Naive B cell (primary cell): ENCODE results near the gene TIAM1. TPM values are rescaled to one million over a fixed set of nuclear protein-coding genes. Genes with fewer than 3 reads are reported as not detected.

Source experiments
- ATAC-seq, 2 donors: fragments of 150-1000 bp; cut with Tn5 transposase; 2 replicates each; pipeline ENCODE4 v1.10.0; 2021; ENCODE audit warnings: low read depth in 2 of 2, mild to moderate bottlenecking in 2 of 2, moderate library complexity in 2 of 2
- DNase-seq: peaks from one replicate; pipeline ENCODE4 v3.0.0; 2022
- H3K27ac Mint-ChIP-seq, 6 donors: one replicate each; pipeline ENCODE4 v1.8.0; 2020 to 2022; ENCODE audit warnings: mild to moderate bottlenecking in 6 of 6, mixed read lengths in 6 of 6, moderate library complexity in 5 of 6, inconsistent platforms in 2 of 6
- H3K27me3 Mint-ChIP-seq, 3 donors: one replicate each; pipeline ENCODE4 v1.8.0; 2021 to 2022; ENCODE audit warnings: mixed read lengths in 3 of 3, mild to moderate bottlenecking in 1 of 3
- H3K36me3 Mint-ChIP-seq, 2 donors: one replicate each; pipeline ENCODE4 v1.8.0; 2020 to 2022; ENCODE audit warnings: mixed read lengths in 2 of 2, inconsistent platforms in 1 of 2, mild to moderate bottlenecking in 1 of 2
- H3K4me1 Mint-ChIP-seq, 3 donors: one replicate each; pipeline ENCODE4 v1.8.0; 2020 to 2022; ENCODE audit warnings: mixed read lengths in 3 of 3, inconsistent platforms in 1 of 3, mild to moderate bottlenecking in 1 of 3, moderate library complexity in 1 of 3
- H3K4me3 Mint-ChIP-seq, 8 donors: one replicate each; pipeline ENCODE4 v1.8.0; 2020 to 2022; ENCODE audit warnings: mild to moderate bottlenecking in 8 of 8, mixed read lengths in 8 of 8, moderate library complexity in 8 of 8, inconsistent platforms in 2 of 8
- H3K9me3 Mint-ChIP-seq, 7 donors: one replicate each; pipeline ENCODE4 v1.8.0; 2020 to 2022; ENCODE audit warnings: mixed read lengths in 7 of 7, mild to moderate bottlenecking in 5 of 7, inconsistent platforms in 2 of 7, moderate library complexity in 1 of 7
- polyA plus RNA-seq, 6 donors: library from polyadenylated mRNA; unstranded; fragments of 300-500 nt; fragmentation: Illumina TruSeq; gene quantifications; one replicate each; pipeline ENCODE4 v1.2.3, GENCODE V29; 2021; ENCODE audit warnings: low read depth in 6 of 6

Gene TIAM1, protein sequence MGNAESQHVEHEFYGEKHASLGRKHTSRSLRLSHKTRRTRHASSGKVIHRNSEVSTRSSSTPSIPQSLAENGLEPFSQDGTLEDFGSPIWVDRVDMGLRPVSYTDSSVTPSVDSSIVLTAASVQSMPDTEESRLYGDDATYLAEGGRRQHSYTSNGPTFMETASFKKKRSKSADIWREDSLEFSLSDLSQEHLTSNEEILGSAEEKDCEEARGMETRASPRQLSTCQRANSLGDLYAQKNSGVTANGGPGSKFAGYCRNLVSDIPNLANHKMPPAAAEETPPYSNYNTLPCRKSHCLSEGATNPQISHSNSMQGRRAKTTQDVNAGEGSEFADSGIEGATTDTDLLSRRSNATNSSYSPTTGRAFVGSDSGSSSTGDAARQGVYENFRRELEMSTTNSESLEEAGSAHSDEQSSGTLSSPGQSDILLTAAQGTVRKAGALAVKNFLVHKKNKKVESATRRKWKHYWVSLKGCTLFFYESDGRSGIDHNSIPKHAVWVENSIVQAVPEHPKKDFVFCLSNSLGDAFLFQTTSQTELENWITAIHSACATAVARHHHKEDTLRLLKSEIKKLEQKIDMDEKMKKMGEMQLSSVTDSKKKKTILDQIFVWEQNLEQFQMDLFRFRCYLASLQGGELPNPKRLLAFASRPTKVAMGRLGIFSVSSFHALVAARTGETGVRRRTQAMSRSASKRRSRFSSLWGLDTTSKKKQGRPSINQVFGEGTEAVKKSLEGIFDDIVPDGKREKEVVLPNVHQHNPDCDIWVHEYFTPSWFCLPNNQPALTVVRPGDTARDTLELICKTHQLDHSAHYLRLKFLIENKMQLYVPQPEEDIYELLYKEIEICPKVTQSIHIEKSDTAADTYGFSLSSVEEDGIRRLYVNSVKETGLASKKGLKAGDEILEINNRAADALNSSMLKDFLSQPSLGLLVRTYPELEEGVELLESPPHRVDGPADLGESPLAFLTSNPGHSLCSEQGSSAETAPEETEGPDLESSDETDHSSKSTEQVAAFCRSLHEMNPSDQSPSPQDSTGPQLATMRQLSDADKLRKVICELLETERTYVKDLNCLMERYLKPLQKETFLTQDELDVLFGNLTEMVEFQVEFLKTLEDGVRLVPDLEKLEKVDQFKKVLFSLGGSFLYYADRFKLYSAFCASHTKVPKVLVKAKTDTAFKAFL (N-terminal part only)
- polyA plus RNA-seq, result under 1 TPM in 4 of 6 donors, not detected in 2; 0.05 to 0.31 (median 0.11) TPM

DNA sequence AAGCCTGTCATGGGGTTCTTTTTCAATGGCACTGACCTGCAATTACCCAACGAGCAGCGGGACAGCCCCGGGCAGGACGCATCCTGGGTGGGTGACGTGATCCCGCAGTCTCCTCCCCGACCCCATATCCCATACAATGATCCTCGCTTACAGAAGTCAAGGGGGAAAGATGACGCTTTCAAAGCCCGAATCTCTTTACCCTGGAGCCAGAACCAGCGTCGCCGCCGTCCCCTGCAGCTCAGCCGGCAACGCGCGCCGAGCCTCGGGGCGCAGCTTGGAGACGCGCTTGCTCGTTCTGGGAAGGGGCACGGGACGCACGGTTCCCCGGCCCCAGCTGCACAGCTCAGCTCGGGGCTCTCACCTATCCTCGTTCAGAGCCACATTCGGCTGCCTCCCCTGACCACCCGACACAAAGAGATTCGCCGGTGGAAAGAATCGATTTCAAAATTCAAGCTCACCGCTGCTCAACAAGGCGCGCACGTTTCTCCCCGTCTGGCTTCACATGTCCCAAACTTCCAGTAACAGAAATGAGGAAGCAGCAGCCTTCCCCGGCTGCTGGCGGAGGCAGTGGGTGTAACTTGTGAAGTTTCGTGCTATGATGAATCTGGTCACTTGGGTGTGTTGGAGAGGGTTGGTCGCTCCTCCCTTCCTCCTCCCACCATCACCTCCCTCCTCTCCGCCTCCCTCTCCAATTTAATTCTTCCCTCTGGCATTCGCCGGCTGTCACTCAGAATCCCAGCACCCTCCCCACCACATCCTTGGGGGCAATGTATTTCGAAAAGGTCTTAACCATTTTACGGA, at the start of gene TIAM1:
Gene TIAM1 (minus strand): TSS at position 582 of the 801 bp plus-strand sequence. CDS start 77,289 bp downstream, outside the sequence.
- H3K27ac Mint-ChIP-seq, result no peak within 1 kb of the TSS
- H3K27me3 Mint-ChIP-seq, result peaks cover 26 to 44% (median 29%) of the 10 kb centered on the region in 3 donors
- no peak for ATAC-seq
- peaks cover 13 to 22% (median 21%) of the 10 kb centered on the region in 3 donors for H3K4me1 Mint-ChIP-seq
- no peaks in the 10 kb centered on the region for H3K36me3 Mint-ChIP-seq
- no peaks in the 10 kb centered on the region for H3K9me3 Mint-ChIP-seq
- no peak for DNase-seq
- H3K4me3 Mint-ChIP-seq, result peak within 1 kb of the TSS in 6 of 8 donors; percentile 46 to 81 (median 62)

DNA sequence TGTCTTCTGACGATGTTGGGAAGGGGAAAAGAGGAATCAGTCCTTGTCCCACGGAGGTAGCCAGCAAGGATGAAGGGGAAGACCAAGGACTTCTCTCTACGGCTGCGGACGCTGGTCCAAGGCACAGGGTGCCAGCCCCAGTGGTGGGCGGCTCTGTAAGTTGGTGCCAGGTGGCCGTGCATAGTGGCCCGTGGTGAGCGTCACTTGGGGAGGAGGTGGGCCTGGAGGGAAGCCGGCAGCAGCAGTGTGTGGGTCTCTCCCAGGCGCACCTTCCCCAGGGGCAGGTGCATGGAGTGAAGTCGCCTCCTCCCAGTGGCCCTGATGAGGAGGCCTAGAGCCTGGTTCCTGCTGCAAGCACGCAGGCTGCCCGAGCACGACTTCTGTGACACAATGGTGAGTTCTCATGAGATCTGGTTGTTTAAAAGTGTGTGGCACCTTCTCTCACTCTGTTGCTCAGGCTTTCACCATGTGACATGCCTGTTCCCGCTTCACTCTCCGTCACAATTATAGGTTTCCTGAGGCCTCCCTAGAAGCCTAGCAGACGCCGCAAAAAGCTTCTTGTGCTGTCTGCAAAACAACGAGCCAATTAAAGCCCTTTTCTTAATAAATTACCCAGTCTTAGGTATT, 43.6 kb upstream of the TIAM1 start:
- no peaks in the 10 kb centered on the region for H3K9me3 Mint-ChIP-seq
- H3K27ac Mint-ChIP-seq, result no peak overlapping the region
- H3K27me3 Mint-ChIP-seq, result no peaks in the 10 kb centered on the region
- ATAC-seq (no peak), DNase-seq (no peak)
- no peak overlapping the region for H3K4me3 Mint-ChIP-seq
- no peaks in the 10 kb centered on the region for H3K4me1 Mint-ChIP-seq
- no peaks in the 10 kb centered on the region for H3K36me3 Mint-ChIP-seq

DNA sequence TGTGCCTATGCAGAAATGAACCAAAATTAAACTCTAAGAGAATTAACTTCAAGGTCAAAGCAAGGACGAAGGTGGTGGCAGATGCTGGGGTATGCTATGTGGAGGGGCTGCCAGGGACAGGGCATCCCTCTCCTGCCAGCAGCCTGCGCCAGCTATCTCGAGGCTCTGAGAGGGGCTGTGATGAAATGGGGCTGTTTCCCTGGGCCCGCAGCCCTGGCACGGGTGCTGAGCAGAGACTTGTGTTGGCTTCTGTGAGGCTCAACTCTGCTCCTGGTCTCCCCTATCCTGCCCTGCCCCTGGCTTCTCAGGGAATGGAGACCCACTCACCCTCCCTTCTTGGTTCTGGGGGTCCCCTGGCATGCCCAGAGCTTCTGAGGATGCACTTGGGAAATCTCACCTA, 41.9 kb upstream of the TIAM1 start:
- H3K4me1 Mint-ChIP-seq, result no peaks in the 10 kb centered on the region
- DNase-seq (no peak), ATAC-seq (no peak)
- H3K36me3 Mint-ChIP-seq, result no peaks in the 10 kb centered on the region
- H3K27me3 Mint-ChIP-seq, result no peaks in the 10 kb centered on the region
- H3K4me3 Mint-ChIP-seq, result no peak overlapping the region
- H3K27ac Mint-ChIP-seq, result no peak overlapping the region
- no peaks in the 10 kb centered on the region for H3K9me3 Mint-ChIP-seq

DNA sequence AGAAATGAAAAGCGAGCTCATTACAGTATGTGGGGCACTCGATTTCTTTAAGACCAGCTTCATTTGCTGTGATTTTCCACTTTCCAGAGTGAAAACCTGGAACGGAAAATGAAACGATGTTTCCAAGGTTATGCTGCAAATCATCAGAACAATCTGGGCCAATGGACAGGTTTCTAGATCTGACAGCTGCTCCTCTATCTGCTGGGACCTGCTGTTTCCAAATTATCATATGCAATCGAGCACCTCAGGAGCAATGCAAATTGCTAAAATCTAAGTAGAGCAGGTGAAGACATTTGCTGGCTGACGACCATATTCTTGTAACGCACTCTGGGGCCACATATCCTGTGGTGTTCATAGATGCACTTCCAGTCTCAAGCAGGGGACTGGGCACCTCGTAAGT, 39.7 kb upstream of the TIAM1 start:
- DNase-seq, result no peak
- no peaks in the 10 kb centered on the region for H3K36me3 Mint-ChIP-seq
- no peaks in the 10 kb centered on the region for H3K27me3 Mint-ChIP-seq
- no peaks in the 10 kb centered on the region for H3K9me3 Mint-ChIP-seq
- no peak overlapping the region for H3K27ac Mint-ChIP-seq
- ATAC-seq, result no peak
- no peaks in the 10 kb centered on the region for H3K4me1 Mint-ChIP-seq
- H3K4me3 Mint-ChIP-seq, result no peak overlapping the region

DNA sequence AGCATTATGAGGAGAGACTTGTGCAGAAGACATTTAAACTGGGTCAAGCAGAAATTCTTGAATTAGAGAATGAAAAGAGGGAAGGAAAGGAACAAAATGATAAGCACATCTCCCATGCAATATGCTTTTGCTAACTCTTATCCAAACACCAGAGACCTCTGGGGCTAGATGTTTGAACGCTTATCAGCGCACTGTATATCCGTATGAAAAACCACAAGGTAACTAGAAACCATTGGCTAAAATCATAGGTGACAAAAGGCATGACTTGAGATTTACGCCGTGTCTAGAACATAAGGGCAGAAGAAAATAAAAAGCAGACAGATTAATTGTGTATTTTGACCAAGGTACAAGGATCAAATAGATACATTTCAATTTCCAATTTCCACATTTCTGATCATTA, 38.0 kb upstream of the TIAM1 start:
- Mint-ChIP-seq H3K4me1 (no peaks in the 10 kb centered on the region), H3K9me3 (no peaks in the 10 kb centered on the region), H3K36me3 (no peaks in the 10 kb centered on the region), H3K4me3 (no peak overlapping the region), H3K27me3 (no peaks in the 10 kb centered on the region), H3K27ac (no peak overlapping the region)
- no peak for ATAC-seq
- DNase-seq, result no peak

DNA sequence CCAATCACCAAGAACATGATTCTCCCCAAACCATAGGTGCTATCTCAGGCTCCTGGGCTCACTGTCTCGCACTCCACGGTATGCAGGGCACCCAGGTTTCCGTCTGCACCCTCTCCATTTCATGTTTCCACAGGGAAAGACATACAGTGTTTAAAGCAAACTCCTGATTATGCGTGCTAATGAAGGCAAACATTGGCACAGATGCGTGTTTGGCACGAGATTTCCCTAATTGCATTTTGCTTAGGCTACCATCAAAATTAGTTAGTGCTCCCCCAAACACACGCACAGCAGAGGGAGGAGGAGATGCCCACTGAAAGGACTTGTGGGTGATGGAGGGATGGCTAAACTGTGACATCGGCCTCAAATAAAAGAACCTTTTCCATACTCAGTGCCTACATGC, 32.2 kb upstream of the TIAM1 start:
- DNase-seq, result no peak
- no peak overlapping the region for H3K27ac Mint-ChIP-seq
- peaks cover 0 to 5% (median 0%) of the 10 kb centered on the region in 7 donors for H3K9me3 Mint-ChIP-seq

DNA sequence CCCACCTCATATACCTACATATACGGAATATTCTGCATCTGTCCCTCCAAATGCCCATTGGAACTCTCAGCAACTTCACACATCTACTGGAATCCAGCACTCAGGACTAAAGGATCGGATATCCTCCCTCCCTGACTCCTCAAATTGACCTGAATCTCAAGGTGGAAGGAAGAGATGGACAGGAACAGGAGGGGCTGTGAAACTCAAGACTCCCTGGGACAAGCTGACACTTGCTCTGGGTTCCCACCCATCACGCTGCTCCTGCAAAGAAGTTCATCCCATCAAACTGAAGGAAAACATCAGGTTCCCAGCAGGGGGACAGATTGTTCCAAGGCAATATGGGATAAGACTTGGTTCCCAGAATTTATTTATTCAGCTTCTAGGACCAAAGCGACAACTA, 30.3 kb upstream of the TIAM1 start:
- peaks cover 0 to 5% (median 0%) of the 10 kb centered on the region in 7 donors for H3K9me3 Mint-ChIP-seq
- H3K4me1 Mint-ChIP-seq, result peaks cover 0 to 4% (median 0%) of the 10 kb centered on the region in 3 donors
- no peaks in the 10 kb centered on the region for H3K36me3 Mint-ChIP-seq
- H3K27me3 Mint-ChIP-seq, result no peaks in the 10 kb centered on the region
- ATAC-seq, result no peak
- no peak overlapping the region for H3K27ac Mint-ChIP-seq
- no peak for DNase-seq
- H3K4me3 Mint-ChIP-seq, result no peak overlapping the region

More for the DNA sequence above, 32.2 kb upstream of the TIAM1 start:
- Mint-ChIP-seq H3K4me3 (no peak overlapping the region), H3K36me3 (no peaks in the 10 kb centered on the region), H3K4me1 (peaks cover 0 to 4% (median 0%) of the 10 kb centered on the region in 3 donors), H3K27me3 (no peaks in the 10 kb centered on the region)
- no peak for ATAC-seq

DNA sequence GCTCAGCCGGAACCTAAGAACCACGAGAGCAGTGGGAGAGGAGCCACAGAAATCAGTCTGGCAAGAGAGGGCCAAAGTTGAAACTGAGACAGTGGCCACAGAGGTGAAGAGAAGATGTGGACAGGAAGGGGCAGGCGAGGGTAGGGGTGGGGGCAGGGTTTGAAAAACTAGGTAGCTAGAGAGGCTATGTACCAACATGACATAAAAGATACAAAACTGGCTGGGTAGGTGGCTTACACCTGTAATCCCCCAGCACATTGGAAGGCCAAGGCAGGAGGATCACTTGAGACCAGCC, 28.4 kb upstream of the TIAM1 start:
- ATAC-seq (no peak), DNase-seq (no peak)
- Mint-ChIP-seq H3K4me1 (peaks cover 0 to 4% (median 0%) of the 10 kb centered on the region in 3 donors), H3K27me3 (no peaks in the 10 kb centered on the region), H3K4me3 (no peak overlapping the region), H3K36me3 (no peaks in the 10 kb centered on the region), H3K9me3 (peaks cover 0 to 5% (median 0%) of the 10 kb centered on the region in 7 donors), H3K27ac (no peak overlapping the region)

DNA sequence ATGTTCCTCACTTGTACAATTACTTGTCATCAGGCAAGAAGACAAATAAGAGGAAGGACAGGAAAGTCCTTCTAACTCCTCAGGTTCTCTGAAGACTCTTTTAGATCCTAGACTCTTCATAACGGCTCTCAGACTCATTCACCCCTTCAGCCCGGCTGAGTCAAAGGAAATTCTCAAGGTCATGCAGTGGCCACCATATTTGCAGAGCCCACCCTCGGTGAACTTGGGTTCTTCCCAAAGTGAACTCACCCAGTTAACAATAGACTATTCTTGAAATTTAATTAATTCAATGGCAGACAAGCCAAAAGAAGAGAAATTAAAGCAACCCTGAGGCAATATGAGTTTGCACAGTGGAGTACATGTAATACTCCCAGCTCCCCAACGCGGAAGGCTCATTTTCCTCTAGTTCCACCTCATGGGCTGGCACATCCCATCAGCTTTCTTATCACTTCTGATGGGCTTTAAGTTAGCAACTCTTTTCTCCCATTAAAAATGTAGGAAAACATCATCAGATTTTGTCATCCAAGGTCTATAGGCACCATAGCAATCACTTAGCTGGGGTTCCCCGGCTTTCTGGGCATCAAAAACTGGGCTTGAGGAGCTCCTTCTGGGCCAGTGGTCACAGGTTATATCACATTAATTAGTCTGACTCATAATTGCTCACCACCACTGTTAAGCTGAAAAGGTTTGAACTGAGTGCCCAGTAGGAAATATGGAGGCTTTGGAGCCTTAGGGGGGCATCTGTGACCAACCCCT, 27.8 kb upstream of the TIAM1 start:
- no peak for ATAC-seq
- no peak overlapping the region for H3K27ac Mint-ChIP-seq
- no peak for DNase-seq
- no peaks in the 10 kb centered on the region for H3K36me3 Mint-ChIP-seq
- H3K9me3 Mint-ChIP-seq, result peaks cover 0 to 5% (median 0%) of the 10 kb centered on the region in 7 donors
- no peak overlapping the region for H3K4me3 Mint-ChIP-seq
- no peaks in the 10 kb centered on the region for H3K27me3 Mint-ChIP-seq
- peaks cover 0 to 4% (median 0%) of the 10 kb centered on the region in 3 donors for H3K4me1 Mint-ChIP-seq

DNA sequence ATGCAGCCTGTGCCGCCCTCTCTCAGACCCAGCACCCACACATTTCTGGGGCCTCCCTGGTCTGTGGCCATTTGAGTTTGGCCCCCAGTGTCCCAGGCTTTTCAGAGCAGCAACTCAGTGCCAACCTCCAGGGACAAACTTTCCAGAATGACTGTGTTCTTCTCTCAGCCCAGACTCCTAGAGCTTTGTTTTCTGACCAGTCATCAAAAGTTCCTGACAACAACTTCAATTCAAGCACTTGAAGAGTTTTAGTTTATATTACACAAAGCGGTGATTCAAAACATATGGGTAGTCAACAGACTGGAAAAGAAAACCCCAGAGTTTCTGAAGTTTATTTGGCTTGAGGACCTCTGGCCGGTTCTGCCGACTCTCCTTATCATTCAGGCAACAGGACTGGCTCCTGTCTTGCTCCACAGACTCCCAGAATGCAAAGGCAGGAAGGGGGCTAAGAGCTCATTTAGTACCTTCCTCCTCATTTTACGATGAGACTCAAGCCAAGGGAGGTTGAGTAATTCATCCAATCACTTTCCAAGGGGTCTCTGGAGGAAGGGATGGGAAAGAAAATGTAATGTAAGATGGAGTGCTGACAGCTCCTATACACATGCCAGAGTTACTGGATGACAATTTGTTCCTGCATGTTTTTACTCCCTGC, 27.0 kb upstream of the TIAM1 start:
- no peak for DNase-seq
- Mint-ChIP-seq H3K4me3 (no peak overlapping the region), H3K27ac (no peak overlapping the region), H3K4me1 (peaks cover 0 to 4% (median 0%) of the 10 kb centered on the region in 3 donors), H3K9me3 (peaks cover 0 to 5% (median 0%) of the 10 kb centered on the region in 7 donors), H3K27me3 (no peaks in the 10 kb centered on the region), H3K36me3 (no peaks in the 10 kb centered on the region)
- ATAC-seq, result no peak

DNA sequence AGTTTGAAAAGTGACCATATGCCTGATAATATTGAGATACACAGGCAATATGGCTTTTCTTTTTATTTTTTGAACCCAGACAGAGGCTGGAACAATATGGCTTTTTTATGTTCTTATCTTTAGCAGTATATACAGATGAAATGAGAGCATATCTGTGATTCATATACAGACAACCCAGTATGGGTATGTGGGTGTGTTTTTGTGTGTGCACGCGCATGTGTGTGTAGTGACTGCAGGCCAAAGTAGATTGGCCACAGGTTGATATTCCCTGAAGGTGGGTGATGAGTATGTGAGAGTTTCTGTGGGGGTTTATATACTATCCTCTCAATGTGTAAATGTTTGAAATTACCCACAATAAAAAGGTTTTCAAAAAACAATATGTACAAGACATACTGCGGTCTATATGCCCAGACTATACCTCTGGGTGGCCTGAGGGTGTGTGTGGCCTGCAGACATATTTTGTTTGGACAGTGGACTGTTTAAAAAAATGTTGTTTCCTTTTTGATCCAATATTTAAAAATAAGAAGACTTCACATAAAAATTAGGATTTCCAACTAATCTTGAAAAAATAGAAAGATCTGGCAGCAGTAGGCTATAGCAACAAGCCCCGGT, 26.3 kb upstream of the TIAM1 start:
- no peaks in the 10 kb centered on the region for H3K27me3 Mint-ChIP-seq
- no peak overlapping the region for H3K4me3 Mint-ChIP-seq
- peaks cover 0 to 5% (median 0%) of the 10 kb centered on the region in 7 donors for H3K9me3 Mint-ChIP-seq
- DNase-seq, result no peak
- H3K4me1 Mint-ChIP-seq, result peaks cover 0 to 4% (median 0%) of the 10 kb centered on the region in 3 donors
- H3K36me3 Mint-ChIP-seq, result no peaks in the 10 kb centered on the region
- no peak overlapping the region for H3K27ac Mint-ChIP-seq
- no peak for ATAC-seq
